Astrocyte (in vitro differentiated cells and primary cell): ENCODE data around the gene ARMCX1.

Source experiments
- EZH2 ChIP-seq: IDR thresholded peaks from 2 replicates; pipeline ENCODE4 v1.6.1; 2012; ENCODE audit warnings: mild to moderate bottlenecking, low read length, inconsistent platforms; ENCODE audit not compliant: insufficient read depth
- TF ChIP-seq, protein P1 (sequence below): IDR thresholded peaks from 2 replicates; pipeline ENCODE4 v1.5.1; 2011; ENCODE audit warnings: low read depth, mild to moderate bottlenecking, inconsistent platforms, low read length, moderate library complexity; ENCODE audit not compliant: insufficient read depth

DNA sequence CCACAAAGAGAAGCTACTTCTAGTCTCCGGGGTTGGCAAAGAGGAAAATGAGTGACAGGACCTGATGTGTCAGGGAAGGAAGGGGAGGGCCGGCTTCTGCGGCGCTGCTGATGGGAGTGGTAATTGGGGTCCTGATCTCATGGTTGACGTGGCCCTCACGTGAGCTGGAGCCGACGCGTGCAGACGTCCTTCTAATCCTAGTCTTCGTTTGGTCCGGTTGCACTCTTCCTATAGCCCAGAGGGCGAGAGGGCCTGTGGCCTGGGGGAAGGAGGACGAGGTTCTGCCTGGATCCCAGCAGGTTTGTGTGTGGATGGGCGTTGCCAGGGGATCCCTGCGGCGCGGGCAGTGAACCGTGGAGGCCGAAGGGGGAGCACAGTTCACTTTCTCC lies at the start of gene ARMCX1:
- TF ChIP-seq, protein P1, sequence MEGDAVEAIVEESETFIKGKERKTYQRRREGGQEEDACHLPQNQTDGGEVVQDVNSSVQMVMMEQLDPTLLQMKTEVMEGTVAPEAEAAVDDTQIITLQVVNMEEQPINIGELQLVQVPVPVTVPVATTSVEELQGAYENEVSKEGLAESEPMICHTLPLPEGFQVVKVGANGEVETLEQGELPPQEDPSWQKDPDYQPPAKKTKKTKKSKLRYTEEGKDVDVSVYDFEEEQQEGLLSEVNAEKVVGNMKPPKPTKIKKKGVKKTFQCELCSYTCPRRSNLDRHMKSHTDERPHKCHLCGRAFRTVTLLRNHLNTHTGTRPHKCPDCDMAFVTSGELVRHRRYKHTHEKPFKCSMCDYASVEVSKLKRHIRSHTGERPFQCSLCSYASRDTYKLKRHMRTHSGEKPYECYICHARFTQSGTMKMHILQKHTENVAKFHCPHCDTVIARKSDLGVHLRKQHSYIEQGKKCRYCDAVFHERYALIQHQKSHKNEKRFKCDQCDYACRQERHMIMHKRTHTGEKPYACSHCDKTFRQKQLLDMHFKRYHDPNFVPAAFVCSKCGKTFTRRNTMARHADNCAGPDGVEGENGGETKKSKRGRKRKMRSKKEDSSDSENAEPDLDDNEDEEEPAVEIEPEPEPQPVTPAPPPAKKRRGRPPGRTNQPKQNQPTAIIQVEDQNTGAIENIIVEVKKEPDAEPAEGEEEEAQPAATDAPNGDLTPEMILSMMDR = no peak
- no peak for TF ChIP-seq EZH2
